Lung (tissue), 12 donors: ENCODE data around the gene GYS1. TPM values are rescaled to one million over a fixed set of nuclear protein-coding genes. Genes with fewer than 3 reads are reported as not detected.

Source experiments
- ATAC-seq: fragments of 200-7000 bp; cut with Tn5 transposase; one replicate; pipeline ENCODE4 v1.9.1; 2020; ENCODE audit warnings: moderate number of reproducible peaks; ENCODE audit not compliant: insufficient read depth, low FRiP score
- DNase-seq, 3 donors: peaks; one replicate each; pipeline ENCODE4 v3.0.0-alpha.2; 2013 to 2017
- H3K27ac ChIP-seq, 2 donors: one replicate each; pipeline ENCODE4 v1.5.1; 2013; ENCODE audit warnings: mild to moderate bottlenecking in 2 of 2, moderate library complexity in 2 of 2, control low read depth in 1 of 2, inconsistent platforms in 1 of 2, low read depth in 1 of 2, low read length in 1 of 2
- H3K27me3 ChIP-seq, 3 donors: one replicate each; pipeline ENCODE4 v1.5.1; 2013; ENCODE audit warnings: low read length in 2 of 3; ENCODE audit not compliant: control insufficient read depth in 3 of 3, insufficient read depth in 3 of 3
- H3K36me3 ChIP-seq, 4 donors: one replicate each; pipeline ENCODE4 v1.5.1; 2013; ENCODE audit warnings: low read length in 4 of 4, mild to moderate bottlenecking in 1 of 4, moderate library complexity in 1 of 4; ENCODE audit not compliant: control insufficient read depth in 4 of 4, insufficient read depth in 4 of 4
- H3K4me1 ChIP-seq, 5 donors: one replicate each; pipeline ENCODE4 v1.5.1; 2013; ENCODE audit warnings: low read length in 5 of 5, mild to moderate bottlenecking in 2 of 5, moderate library complexity in 1 of 5; ENCODE audit not compliant: control insufficient read depth in 5 of 5, insufficient read depth in 5 of 5
- H3K4me3 ChIP-seq: one replicate; pipeline ENCODE4 v1.5.1; 2013; ENCODE audit warnings: mild to moderate bottlenecking, control low read depth, moderate library complexity
- H3K9ac ChIP-seq, 2 donors: one replicate each; pipeline ENCODE4 v1.5.1; 2013; ENCODE audit warnings: low read length in 2 of 2, control low read depth in 1 of 2; ENCODE audit not compliant: insufficient read depth in 1 of 2
- H3K9me3 ChIP-seq, 4 donors: one replicate each; pipeline ENCODE4 v1.5.1; 2013; ENCODE audit warnings: low read length in 3 of 4, mild to moderate bottlenecking in 1 of 4, moderate library complexity in 1 of 4; ENCODE audit not compliant: control insufficient read depth in 4 of 4, insufficient read depth in 3 of 4
- CTCF ChIP-seq: IDR thresholded peaks from 2 replicates; pipeline ENCODE4 v1.5.1; 2012; ENCODE audit warnings: mild to moderate bottlenecking; ENCODE audit errors: control extremely low read depth, extremely low read depth
- WGBS, 2 donors: extraction: QIAGEN DNeasy Blood & Tissue Kit; methylation state at CpG; one replicate each; pipeline ENCODE4 v1.1.7; 2013; 5-methylcytosine and 5-hydroxymethylcytosine counted together
- polyA plus RNA-seq, 2 donors: library from polyadenylated mRNA; stranded (reverse); fragments of 200-250 nt; gene quantifications; one replicate each; pipeline ENCODE4 v1.2.1, GENCODE V29; 2013
- total RNA-seq, 2 donors: library from RNA; depleted of rRNA in 1 of 2; stranded (reverse); fragments of >200 nt in 1 of 2; gene quantifications; one replicate each; pipeline ENCODE4 v1.2.1, GENCODE V29; 2014 to 2021
- donor health status: control.
- donor health status: control.
- donor health status: Bipolar disorder and iron deficiency.
- donor health status: healthy.
- donor health status: DM: yes; HTN: yes; CAD: no.

GYS1 gene
- total and polyA plus RNA-seq, 4 donors: 22.7 to 49.7 (median 31.9) TPM

- ATAC-seq: no peak
- Histone ChIP-seq H3K27me3 (peaks cover 0 to 30% (median 15%) of the 10 kb centered on the region in 3 donors), H3K9ac (no peak within 1 kb of the TSS), H3K36me3 (peaks cover 8 to 31% (median 12%) of the 10 kb centered on the region in 4 donors), H3K4me1 (peaks cover 0 to 19% (median 4%) of the 10 kb centered on the region in 5 donors), H3K27ac (no peak within 1 kb of the TSS), H3K4me3 (peak within 1 kb of the TSS; percentile 10), H3K9me3 (no peaks in the 10 kb centered on the region)
- no peak for TF ChIP-seq CTCF
- DNase-seq: no peak
- WGBS, 2 donors: 67 to 72% methylated on average over 16 to 17 of the region's 17 CpGs
Measured at GRCh38 chr19:49017041-49017665, 24.0 kb upstream of the GYS1 start, which contains the start of gene LHB. TSS of gene LHB (minus strand) at chr19:49017091. CDS start at chr19:49017081, 10 bp downstream.

- Histone ChIP-seq H3K4me3 (no peak overlapping the region), H3K9ac (no peak overlapping the region), H3K36me3 (peaks cover 8 to 40% (median 12%) of the 10 kb centered on the region in 4 donors), H3K27ac (no peak overlapping the region), H3K4me1 (peaks cover 0 to 19% (median 4%) of the 10 kb centered on the region in 5 donors), H3K27me3 (peaks cover 0 to 27% (median 10%) of the 10 kb centered on the region in 3 donors), H3K9me3 (no peaks in the 10 kb centered on the region)
- 95 to 97% methylated on average over 25 to 26 of the region's 29 CpGs for whole genome bisulfite sequencing, 2 donors
- DNase-seq (no peak), ATAC-seq (no peak)
- no peak for TF ChIP-seq CTCF
Measured at GRCh38 chr19:49016067-49016839, 23.1 kb upstream of the GYS1 start.

- no peaks in the 10 kb centered on the region for H3K9me3 ChIP-seq
- peaks cover 0 to 19% (median 4%) of the 10 kb centered on the region in 5 donors for H3K4me1 ChIP-seq
- DNase-seq (no peak), ATAC-seq (no peak)
- H3K9ac ChIP-seq: no peak overlapping the region
- TF ChIP-seq CTCF: no peak
- H3K4me3 ChIP-seq: no peak overlapping the region
- WGBS, 2 donors: 92 to 94% methylated on average over 18 of the region's 18 CpGs
- peaks cover 8 to 53% (median 15%) of the 10 kb centered on the region in 4 donors for H3K36me3 ChIP-seq
- H3K27ac ChIP-seq: no peak overlapping the region
- H3K27me3 ChIP-seq: peaks cover 0 to 14% (median 3%) of the 10 kb centered on the region in 3 donors
Measured at GRCh38 chr19:49014870-49015255, 21.8 kb upstream of the GYS1 start.
